Activated CD8-positive, alpha-beta memory T cell treated with anti-CD3 and anti-CD28 coated beads for 4 hours (primary cell): ENCODE results near the gene TUBA1A.
"Not testable (repeated sequence)": the region's sequence is repeated elsewhere in the genome, so short reads cannot be mapped to it uniquely, and the experiment has no call there.

Source experiments
- DNase-seq, 2 donors: peaks; one replicate each; pipeline ENCODE4 v3.0.0-alpha.2; 2020; ENCODE audit warnings: low read depth in 2 of 2

TUBA1A gene

GRCh38 chr12:49154221-49154620 lies 34.7 kb downstream of the TUBA1A start:
- DNase-seq: no peak

GRCh38 chr12:49147384-49147783 lies 41.5 kb downstream of the TUBA1A start:
- no peak for DNase-seq

- no peak for DNase-seq
Observed at GRCh38 chr12:49146406-49146805, 42.5 kb downstream of the TUBA1A start.

DNA sequence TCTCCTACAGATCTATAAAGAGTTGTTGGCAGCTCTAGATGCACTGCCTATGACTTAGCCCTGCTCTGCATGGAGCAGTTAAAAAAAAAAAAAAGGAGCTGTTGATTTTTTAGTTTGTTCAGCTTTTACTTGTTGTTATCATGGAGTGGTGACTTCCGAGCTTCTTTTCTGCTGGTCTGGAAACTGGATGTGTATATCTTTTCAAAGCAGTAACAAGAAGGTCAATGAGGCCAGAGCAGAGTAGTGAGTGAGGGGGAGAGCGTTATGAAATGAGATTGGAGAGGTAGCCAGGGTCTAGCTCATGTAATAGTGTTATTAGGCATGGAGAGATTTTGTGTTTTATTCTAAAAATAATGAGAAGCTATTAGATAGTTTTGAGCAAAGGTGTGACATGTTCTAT lies 44.5 kb downstream of the TUBA1A start:
- DNase-seq: no peak

DNA sequence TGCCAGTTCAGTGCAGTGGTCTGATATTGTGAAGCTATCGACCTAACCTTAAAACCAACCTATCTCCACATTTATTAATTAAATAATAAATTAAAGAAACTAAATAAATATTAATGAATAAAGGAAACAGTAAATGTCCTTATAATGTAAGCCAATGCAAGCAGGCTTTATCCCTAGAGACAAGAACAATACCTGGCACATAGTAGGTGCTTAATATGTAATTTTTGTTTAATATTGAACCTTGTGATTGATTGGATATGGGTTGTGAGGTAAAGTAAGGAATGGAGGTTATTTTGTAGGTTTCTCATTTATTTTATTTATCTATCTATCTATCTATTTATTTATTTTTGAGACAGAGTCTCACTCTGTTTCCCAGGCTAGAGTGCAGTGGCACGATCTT lies 49.9 kb downstream of the TUBA1A start:
- no peak for DNase-seq

DNA sequence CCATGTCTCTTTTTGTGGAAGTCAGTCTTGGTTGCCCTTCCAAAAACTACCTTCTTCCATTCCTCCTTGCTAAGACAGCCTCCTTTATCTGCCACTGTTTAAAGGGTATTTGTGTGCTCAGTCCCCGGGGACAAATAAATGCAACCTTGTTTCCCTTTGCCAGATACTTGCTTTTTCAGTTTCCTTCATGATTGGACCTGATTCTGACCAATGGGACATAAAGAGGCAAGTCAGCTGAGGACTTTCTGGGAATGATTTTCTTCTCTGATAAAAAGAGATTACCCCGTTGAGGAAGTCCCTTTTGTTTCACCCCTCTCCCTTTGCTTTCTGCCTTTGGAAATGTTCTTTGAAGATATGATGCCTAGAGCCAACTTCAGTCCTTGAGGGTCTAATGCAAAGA lies 50.3 kb downstream of the TUBA1A start:
- DNase-seq: no peak

GRCh38 chr12:49137476-49137875 lies 51.4 kb downstream of the TUBA1A start:
- no peak for DNase-seq

GRCh38 chr12:49136997-49137396 lies 51.9 kb downstream of the TUBA1A start:
- DNase-seq: not testable (repeated sequence)
